ENCODE measurements around the gene CFAP61. TPM values are rescaled to one million over a fixed set of nuclear protein-coding genes. Genes with fewer than 3 reads are reported as not detected.

CFAP61 gene
- total RNA-seq, 1 donor from 2014 or later: 5.6 TPM

- Mint-ChIP-seq H3K27me3 (peaks cover 3% of the 10 kb centered on the region), H3K9me3 (peaks cover 12% of the 10 kb centered on the region), H3K27ac (no peak overlapping the region), H3K4me3 (no peak overlapping the region), H3K36me3 (no peaks in the 10 kb centered on the region), H3K4me1 (ENCODE audit: unreplicated experiment) (no peaks in the 10 kb centered on the region)
- no peak for DNase-seq (ENCODE audit: extremely low spot score, unreplicated experiment)
- no peak for TF ChIP-seq CTCF (conservative IDR thresholded peaks at IDR 0.05)
Measured at GRCh38 chr20:20321917-20322316, 269.6 kb downstream of the CFAP61 start.

- Mint-ChIP-seq H3K9me3 (peaks cover 12% of the 10 kb centered on the region), H3K36me3 (no peaks in the 10 kb centered on the region)
Measured at GRCh38 chr20:20322912-20323311, 270.6 kb downstream of the CFAP61 start.

GRCh38 chr20:20327746-20328145 is 275.4 kb downstream of the CFAP61 start:
- DNase-seq (ENCODE audit: extremely low spot score, unreplicated experiment): no peak
- Mint-ChIP-seq H3K27ac (no peak overlapping the region), H3K9me3 (no peaks in the 10 kb centered on the region), H3K4me3 (no peak overlapping the region), H3K4me1 (ENCODE audit: unreplicated experiment) (no peaks in the 10 kb centered on the region), H3K27me3 (peaks cover 9% of the 10 kb centered on the region), H3K36me3 (no peaks in the 10 kb centered on the region)
- no peak for TF ChIP-seq CTCF (conservative IDR thresholded peaks at IDR 0.05)

More at GRCh38 chr20:20322912-20323311, 270.6 kb downstream of the CFAP61 start:
- H3K4me1 Mint-ChIP-seq (ENCODE audit: unreplicated experiment): no peaks in the 10 kb centered on the region
- no peak overlapping the region for H3K4me3 Mint-ChIP-seq
- DNase-seq (ENCODE audit: extremely low spot score, unreplicated experiment): no peak
- no peak overlapping the region for H3K27ac Mint-ChIP-seq
- peaks cover 3% of the 10 kb centered on the region for H3K27me3 Mint-ChIP-seq
- no peak for TF ChIP-seq CTCF (conservative IDR thresholded peaks at IDR 0.05)

- no peaks in the 10 kb centered on the region for H3K36me3 Mint-ChIP-seq
- no peak for DNase-seq (ENCODE audit: extremely low spot score, unreplicated experiment)
- peaks cover 6% of the 10 kb centered on the region for H3K27me3 Mint-ChIP-seq
- H3K27ac Mint-ChIP-seq: no peak overlapping the region
- no peak for TF ChIP-seq CTCF (conservative IDR thresholded peaks at IDR 0.05)
- no peak overlapping the region for H3K4me3 Mint-ChIP-seq
- H3K4me1 Mint-ChIP-seq (ENCODE audit: unreplicated experiment): no peaks in the 10 kb centered on the region
- no peaks in the 10 kb centered on the region for H3K9me3 Mint-ChIP-seq
Measured at GRCh38 chr20:20329564-20329963, 277.2 kb downstream of the CFAP61 start.

- Mint-ChIP-seq H3K9me3 (no peaks in the 10 kb centered on the region), H3K27me3 (peaks cover 6% of the 10 kb centered on the region), H3K4me3 (no peak overlapping the region), H3K36me3 (no peaks in the 10 kb centered on the region), H3K4me1 (ENCODE audit: unreplicated experiment) (no peaks in the 10 kb centered on the region), H3K27ac (no peak overlapping the region)
- DNase-seq (ENCODE audit: extremely low spot score, unreplicated experiment): no peak
- TF ChIP-seq CTCF (conservative IDR thresholded peaks at IDR 0.05): no peak
Measured at GRCh38 chr20:20331156-20331555, 278.8 kb downstream of the CFAP61 start.

- Mint-ChIP-seq H3K36me3 (no peaks in the 10 kb centered on the region), H3K4me1 (ENCODE audit: unreplicated experiment) (no peaks in the 10 kb centered on the region), H3K27me3 (peaks cover 6% of the 10 kb centered on the region), H3K4me3 (no peak overlapping the region), H3K9me3 (no peaks in the 10 kb centered on the region), H3K27ac (no peak overlapping the region)
- no peak for TF ChIP-seq CTCF (conservative IDR thresholded peaks at IDR 0.05)
- no peak for DNase-seq (ENCODE audit: extremely low spot score, unreplicated experiment)
Measured at GRCh38 chr20:20331817-20332216, 279.5 kb downstream of the CFAP61 start.
